ENCODE data around the gene TRIM32. TPM values are rescaled to one million over a fixed set of nuclear protein-coding genes. Genes with fewer than 3 reads are reported as not detected.

The TRIM32 gene
- total RNA-seq, 1 experiment from 2014 or later, result 17.5 TPM

DNA sequence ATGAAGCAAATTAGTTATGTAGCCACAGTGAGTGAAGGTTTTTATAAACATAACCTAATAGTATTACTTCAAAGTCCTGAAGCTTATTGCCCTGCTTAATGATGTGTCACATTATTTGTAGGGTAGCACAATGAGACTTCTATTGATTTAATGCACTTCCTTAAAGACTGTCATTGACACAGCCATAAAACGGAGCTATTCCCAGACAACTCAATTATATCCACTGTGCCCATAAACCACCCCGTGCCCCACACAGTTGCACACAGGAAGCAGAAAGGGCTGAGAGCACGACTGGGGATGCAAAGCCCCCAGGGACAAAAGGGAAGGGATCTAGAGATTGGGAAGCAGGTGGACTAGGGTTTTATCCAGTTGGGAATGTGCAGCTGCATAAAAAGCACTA lies 37.0 kb downstream of the TRIM32 start:
- ChIA-PET CTCF (interaction anchor here (5.4 kb wide), 1 partner anchor 13 kb away, joined by 26 read pairs; no protein-coding TSS in a partner anchor), POLR2A (no interaction called here)
- Mint-ChIP-seq H3K27me3 (ENCODE audit: low read depth) (no peaks in the 10 kb centered on the region), H3K4me1 (peaks cover 26% of the 10 kb centered on the region), H3K36me3 (no peaks in the 10 kb centered on the region), H3K27ac (no peak overlapping the region), H3K4me3 (no peak overlapping the region), H3K9me3 (peaks cover 7% of the 10 kb centered on the region)
- TF ChIP-seq AR (CRISPR knock-in tag; IDR thresholded peaks at IDR 0.05), result no peak
- TF ChIP-seq CTCF (IDR thresholded peaks at IDR 0.05), result no peak
- TF ChIP-seq FOXP1 (CRISPR knock-in tag; IDR thresholded peaks at IDR 0.05; ENCODE audit: borderline replicate concordance), result no peak
- no peak for TF ChIP-seq ZNF219 (CRISPR knock-in tag; IDR thresholded peaks at IDR 0.05; ENCODE audit: borderline replicate concordance)
- TF ChIP-seq EMX1 (CRISPR knock-in tag; IDR thresholded peaks at IDR 0.05), result no peak
- TF ChIP-seq ZNF138 (CRISPR knock-in tag; conservative IDR thresholded peaks at IDR 0.05), result no peak
- no peak for TF ChIP-seq NR3C1 (CRISPR knock-in tag; conservative IDR thresholded peaks at IDR 0.05; ENCODE audit: low read depth)
- TF ChIP-seq TEAD1 (CRISPR knock-in tag; IDR thresholded peaks at IDR 0.05), result no peak
- TF ChIP-seq GTF2I (CRISPR knock-in tag; conservative IDR thresholded peaks at IDR 0.05), result no peak
- TF ChIP-seq OVOL2 (CRISPR knock-in tag; IDR thresholded peaks at IDR 0.05; ENCODE audit: borderline replicate concordance), result no peak
- no peak for TF ChIP-seq CREB1 (CRISPR knock-in tag; IDR thresholded peaks at IDR 0.05)
- TF ChIP-seq ATF6 (CRISPR knock-in tag; IDR thresholded peaks at IDR 0.05), result no peak
- no peak for TF ChIP-seq HMGA2 (CRISPR knock-in tag; IDR thresholded peaks at IDR 0.05)
- TF ChIP-seq SP1 (CRISPR knock-in tag; conservative IDR thresholded peaks at IDR 0.05), result no peak
- TF ChIP-seq, protein P1, sequence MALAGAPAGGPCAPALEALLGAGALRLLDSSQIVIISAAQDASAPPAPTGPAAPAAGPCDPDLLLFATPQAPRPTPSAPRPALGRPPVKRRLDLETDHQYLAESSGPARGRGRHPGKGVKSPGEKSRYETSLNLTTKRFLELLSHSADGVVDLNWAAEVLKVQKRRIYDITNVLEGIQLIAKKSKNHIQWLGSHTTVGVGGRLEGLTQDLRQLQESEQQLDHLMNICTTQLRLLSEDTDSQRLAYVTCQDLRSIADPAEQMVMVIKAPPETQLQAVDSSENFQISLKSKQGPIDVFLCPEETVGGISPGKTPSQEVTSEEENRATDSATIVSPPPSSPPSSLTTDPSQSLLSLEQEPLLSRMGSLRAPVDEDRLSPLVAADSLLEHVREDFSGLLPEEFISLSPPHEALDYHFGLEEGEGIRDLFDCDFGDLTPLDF (CRISPR knock-in tag; IDR thresholded peaks at IDR 0.05), result no peak
- no peak for TF ChIP-seq RORB (CRISPR knock-in tag; IDR thresholded peaks at IDR 0.05)
- no peak for TF ChIP-seq ZNF671 (CRISPR knock-in tag; IDR thresholded peaks at IDR 0.05)
- no peak for DNase-seq (ENCODE audit: low spot score)
- ATAC-seq, result no peak

GRCh38 chr9:116726602-116727001 lies 39.5 kb downstream of the TRIM32 start:
- DNase-seq (ENCODE audit: low spot score) (no peak), ATAC-seq (peak; percentile 79)
- ChIA-PET CTCF (interaction anchor here (1.1 to 5.4 kb wide), 3 partner anchors 10 to 134 kb away, joined by 3 to 26 read pairs (median 18); no protein-coding TSS in a partner anchor), POLR2A (no interaction called here)
- TF ChIP-seq ATF1 (CRISPR knock-in tag; IDR thresholded peaks at IDR 0.05), result no peak
- TF ChIP-seq ZNF416 (CRISPR knock-in tag; IDR thresholded peaks at IDR 0.05), result no peak
- no peak for TF ChIP-seq CBFB (CRISPR knock-in tag; IDR thresholded peaks at IDR 0.05; ENCODE audit: low read depth)
- TF ChIP-seq GABPB1 (CRISPR knock-in tag; IDR thresholded peaks at IDR 0.05), result no peak
- TF ChIP-seq ZNF281 (CRISPR knock-in tag; IDR thresholded peaks at IDR 0.05), result no peak
- Mint-ChIP-seq H3K4me3 (no peak overlapping the region), H3K4me1 (peaks cover 10% of the 10 kb centered on the region), H3K9me3 (no peaks in the 10 kb centered on the region), H3K27ac (no peak overlapping the region), H3K27me3 (ENCODE audit: low read depth) (no peaks in the 10 kb centered on the region), H3K36me3 (no peaks in the 10 kb centered on the region)

All from WTC11 (cell line).